GM21367 (cell line): ENCODE data around the gene RRAS.

Experiments
- ATAC-seq: cut with Tn5 transposase; IDR thresholded peaks from one replicate; pipeline ENCODE4 v1.9.1; 2021; ENCODE audit not compliant: unreplicated experiment

The RRAS gene

GRCh38 chr19:49640113-49640898 lies at the start of gene RRAS:
Gene RRAS (minus strand): TSS chr19:49640143. CDS start chr19:49640098, 45 bp downstream.
- peak; percentile 47 for ATAC-seq

- no peak for ATAC-seq
These were observed 49.5 kb upstream of the RRAS start, which contains the start of gene ADM5 for GRCh38 chr19:49689133-49690078. Gene ADM5 (plus strand): TSS chr19:49689594. CDS start chr19:49689838, 244 bp downstream.

GRCh38 chr19:49688531-49689132 lies 48.7 kb upstream of the RRAS start:
- no peak for ATAC-seq

- no peak for ATAC-seq
These were observed 47.8 kb upstream of the RRAS start for GRCh38 chr19:49687566-49688316.

GRCh38 chr19:49687150-49687549 lies 47.2 kb upstream of the RRAS start:
- no peak for ATAC-seq

GRCh38 chr19:49686503-49687088 lies 46.7 kb upstream of the RRAS start:
- no peak for ATAC-seq

- no peak for ATAC-seq
These were observed 45.9 kb upstream of the RRAS start for GRCh38 chr19:49685845-49686332.

- ATAC-seq = no peak
These were observed 45.1 kb upstream of the RRAS start for GRCh38 chr19:49684983-49685553.

- ATAC-seq = no peak
These were observed 44.5 kb upstream of the RRAS start for GRCh38 chr19:49684251-49684982.

GRCh38 chr19:49683814-49684250 lies 43.9 kb upstream of the RRAS start:
- no peak for ATAC-seq

- no peak for ATAC-seq
These were observed 42.3 kb upstream of the RRAS start for GRCh38 chr19:49682274-49682673.

- no peak for ATAC-seq
These were observed 41.9 kb upstream of the RRAS start for GRCh38 chr19:49681830-49682229.

GRCh38 chr19:49680421-49681351 lies 40.7 kb upstream of the RRAS start:
- no peak for ATAC-seq

- no peak for ATAC-seq
These were observed 39.9 kb upstream of the RRAS start for GRCh38 chr19:49679771-49680413.

- ATAC-seq = no peak
These were observed 39.2 kb upstream of the RRAS start for GRCh38 chr19:49678985-49679770.

- ATAC-seq = no peak
These were observed 38.1 kb upstream of the RRAS start for GRCh38 chr19:49677901-49678674.
